GM21447 (cell line): ENCODE results near the gene UBC.
"Not testable (repeated sequence)": the region's sequence is repeated elsewhere in the genome, so short reads cannot be mapped to it uniquely, and the experiment has no call there.

Experiments
- ATAC-seq: cut with Tn5 transposase; IDR thresholded peaks from one replicate; pipeline ENCODE4 v1.9.1; 2021; ENCODE audit not compliant: unreplicated experiment

UBC gene

DNA sequence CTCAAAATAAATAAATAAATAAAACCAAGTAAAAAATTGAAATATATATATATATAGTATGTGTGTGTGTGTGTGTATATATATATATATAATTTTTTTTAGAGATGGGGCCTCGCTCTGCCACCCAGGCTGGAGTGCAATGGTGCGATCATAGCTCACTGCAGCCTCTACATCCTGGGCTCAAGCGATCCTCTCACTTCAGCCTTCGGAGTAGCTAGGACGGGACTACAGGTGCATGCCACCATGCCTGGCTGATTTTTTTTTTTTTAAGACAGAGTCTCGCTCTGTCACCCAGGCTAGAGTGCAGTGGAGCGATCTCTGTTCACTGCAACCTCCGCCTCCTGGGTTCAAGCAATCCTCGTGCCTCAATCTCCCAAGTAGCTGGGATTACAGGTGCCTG is 26.7 kb downstream of the UBC start:
- not testable (repeated sequence) for ATAC-seq

GRCh38 chr12:124884587-124885438 is 29.6 kb downstream of the UBC start:
- peak; percentile 94 for ATAC-seq

DNA sequence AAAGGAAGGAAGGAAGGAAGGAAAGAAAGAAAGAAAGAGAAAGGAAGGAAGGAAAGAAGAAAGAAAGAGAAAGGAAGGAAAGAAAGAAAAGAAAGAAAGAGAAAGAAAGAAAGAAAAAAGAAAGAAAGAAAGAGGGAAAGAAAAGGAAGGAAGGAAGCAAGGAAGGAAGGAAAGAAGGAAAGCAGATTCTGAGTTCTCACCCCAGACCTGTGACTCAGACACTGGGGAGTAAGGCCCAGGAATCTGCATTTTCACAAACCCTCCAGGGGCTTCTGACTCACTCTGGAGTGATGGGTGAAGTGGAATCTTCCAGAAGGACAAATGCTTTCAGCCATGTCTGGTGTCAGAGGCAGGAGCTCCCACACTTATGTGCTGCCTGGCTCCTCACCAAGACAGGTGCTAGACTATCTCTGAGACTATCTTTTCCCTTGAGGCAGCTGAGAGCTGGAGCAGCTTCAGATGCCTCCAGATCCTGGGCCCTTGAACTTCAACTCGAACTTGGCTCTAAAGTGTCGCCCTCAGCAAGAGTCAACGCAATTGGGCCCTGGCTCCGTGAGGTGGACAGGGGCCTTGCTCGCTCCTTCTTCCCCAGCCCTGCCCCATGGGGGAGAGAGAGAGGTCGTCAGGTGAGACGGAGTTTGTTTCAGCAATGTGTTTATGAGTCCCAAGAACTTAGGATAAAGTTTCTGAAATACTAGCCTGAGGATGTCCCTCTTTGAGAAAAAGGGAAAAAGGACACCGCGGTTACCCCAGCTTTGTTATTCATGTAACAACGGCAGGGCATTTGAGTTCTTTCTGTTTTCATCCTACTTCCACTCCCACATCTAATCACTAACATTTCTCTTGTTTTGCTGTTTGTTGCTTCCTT is 31.0 kb downstream of the UBC start:
- no peak for ATAC-seq

GRCh38 chr12:124881123-124881522 is 33.3 kb downstream of the UBC start:
- no peak for ATAC-seq

- not testable (repeated sequence) for ATAC-seq
Observed at GRCh38 chr12:124880335-124880734, 34.1 kb downstream of the UBC start.

GRCh38 chr12:124878795-124879516 is 35.5 kb downstream of the UBC start:
- ATAC-seq = no peak

DNA sequence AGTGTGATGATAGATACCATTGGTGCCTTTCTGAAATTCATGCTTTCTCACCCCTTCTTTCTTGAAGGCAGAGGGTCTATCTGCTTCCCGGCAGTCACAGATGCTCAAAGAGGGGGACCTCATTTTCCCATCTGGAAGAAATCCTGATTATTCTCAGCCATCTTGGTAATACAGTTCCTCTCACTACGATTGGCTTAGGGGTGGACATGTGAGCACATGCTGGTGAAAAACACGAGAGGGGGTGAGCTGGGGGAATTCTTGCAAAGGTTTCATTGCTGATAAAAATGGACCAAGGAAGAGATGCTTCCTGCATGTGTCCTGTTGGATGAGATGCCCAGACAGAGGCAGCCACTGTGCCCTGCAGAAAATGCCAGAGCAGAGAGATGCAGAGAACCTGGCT is 37.0 kb downstream of the UBC start:
- ATAC-seq = no peak

DNA sequence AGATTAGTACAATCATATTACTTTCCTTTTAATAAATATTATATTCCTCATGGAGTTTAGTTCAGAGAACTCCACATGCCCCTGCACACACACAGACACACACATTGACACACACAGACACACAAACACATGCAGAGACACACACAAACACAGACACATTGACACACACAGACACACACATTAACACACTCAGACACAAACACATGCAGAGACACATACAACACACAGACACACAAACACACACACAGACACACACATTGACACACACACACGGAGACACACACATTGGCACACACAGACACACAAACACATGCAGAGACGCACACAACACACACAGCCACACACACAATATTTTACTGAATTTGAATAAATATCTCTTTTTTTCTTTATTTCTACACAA is 38.3 kb downstream of the UBC start:
- ATAC-seq = no peak

DNA sequence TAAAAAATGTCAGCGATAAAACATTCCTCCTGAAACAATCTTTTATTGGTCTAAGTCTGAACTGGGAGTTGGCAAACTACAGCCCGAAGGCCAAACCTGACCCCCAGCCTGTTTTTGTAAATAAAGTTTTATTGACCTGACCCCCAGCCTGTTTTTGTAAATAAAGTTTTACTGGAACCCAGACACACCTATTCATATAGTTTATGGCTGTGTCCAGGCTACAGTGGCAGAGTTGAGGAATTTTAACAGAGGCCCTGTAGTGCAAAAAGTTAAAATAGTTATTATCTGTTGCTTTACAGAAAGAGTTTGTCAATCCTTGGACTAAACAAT is 38.7 kb downstream of the UBC start:
- ATAC-seq = no peak

DNA sequence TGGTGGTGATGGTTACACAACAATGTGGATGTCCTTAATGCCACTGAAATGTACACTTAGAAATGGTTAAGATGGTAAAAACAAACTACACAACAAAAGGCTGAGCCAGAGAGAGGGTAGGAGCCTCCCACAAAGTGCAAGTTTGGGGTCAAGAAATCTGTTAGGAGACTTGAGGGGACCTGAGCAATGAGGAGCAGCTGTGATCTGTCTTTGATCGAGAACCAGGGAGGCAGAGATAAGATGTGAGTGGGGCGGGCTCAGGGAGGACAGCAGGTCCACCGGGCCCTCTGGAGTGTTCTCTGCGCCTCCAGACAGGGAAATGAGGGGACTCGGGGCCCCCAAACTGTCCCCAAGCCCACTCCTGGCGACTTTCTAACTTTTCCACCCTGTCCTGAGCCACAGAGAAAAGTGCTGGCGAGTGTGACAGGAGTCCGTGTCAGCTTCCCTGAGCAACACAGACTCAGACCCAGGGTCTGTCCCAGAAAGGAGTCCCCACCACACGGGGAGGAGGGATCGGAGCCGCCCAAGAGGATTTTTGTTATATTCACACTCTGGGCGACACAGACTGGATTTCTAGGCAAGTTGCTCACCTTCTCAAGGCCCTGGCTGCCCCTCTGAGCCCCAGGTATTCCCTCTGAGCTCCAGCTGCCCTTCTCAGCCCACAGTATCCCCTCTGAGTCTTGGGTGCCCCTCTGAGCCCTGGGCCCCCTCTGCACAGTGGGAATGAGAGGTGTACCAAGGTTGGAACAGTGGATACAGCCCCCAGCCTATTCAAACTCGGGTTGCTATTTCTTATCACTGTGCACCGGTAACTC is 39.3 kb downstream of the UBC start:
- no peak for ATAC-seq

GRCh38 chr12:124874188-124874587 is 40.3 kb downstream of the UBC start:
- ATAC-seq = no peak

DNA sequence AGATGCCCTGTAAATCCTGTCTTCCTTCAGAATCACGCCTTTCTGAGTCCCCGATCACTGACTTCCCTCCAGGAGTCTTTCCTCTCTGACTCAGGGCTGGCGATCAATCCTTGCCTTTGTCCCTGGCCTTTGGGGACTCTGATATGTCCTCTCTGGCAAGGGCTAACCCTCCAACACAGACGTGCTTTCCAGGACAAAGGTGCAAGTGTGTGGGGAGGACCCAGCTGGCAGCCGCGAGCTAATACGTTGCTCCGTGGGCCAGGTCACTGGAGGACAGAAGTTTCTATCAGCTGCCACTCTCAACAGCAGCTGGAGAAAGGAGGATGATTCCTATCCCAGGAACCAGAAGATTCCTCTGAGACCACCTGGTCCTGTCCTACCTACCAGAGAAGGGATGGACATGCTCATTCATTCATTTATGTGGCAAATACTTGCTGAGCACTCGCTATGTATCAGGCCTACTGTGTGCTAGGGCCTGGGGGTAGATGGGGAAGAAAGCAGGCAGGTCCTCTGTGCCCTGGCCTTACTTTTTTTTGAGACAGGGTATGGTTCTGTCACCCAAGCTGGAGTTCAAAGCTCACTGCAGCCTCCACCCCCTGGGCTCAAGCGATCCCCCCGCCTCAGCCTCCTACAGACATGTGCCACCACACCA is 42.3 kb downstream of the UBC start:
- no peak for ATAC-seq

GRCh38 chr12:124871297-124871696 is 43.2 kb downstream of the UBC start:
- ATAC-seq = no peak

DNA sequence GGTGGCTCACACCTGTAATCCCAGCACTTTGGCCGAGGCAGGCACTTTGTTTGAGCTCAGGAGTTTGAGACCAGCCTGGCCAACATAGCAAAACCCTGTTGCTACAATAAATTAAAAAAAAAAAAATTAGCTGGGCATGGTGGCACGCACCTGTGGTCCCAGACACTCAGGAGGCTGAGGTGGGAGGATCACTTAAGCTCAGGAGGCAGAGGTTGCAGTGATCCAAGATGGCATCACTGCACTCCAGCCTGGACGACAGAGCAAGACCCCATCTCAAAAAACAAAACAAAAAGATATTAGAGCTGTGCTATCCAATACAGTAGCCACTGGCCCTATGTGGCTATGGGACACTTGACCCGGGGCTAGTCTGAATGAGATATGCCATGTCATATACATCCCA is 43.9 kb downstream of the UBC start:
- no peak for ATAC-seq

DNA sequence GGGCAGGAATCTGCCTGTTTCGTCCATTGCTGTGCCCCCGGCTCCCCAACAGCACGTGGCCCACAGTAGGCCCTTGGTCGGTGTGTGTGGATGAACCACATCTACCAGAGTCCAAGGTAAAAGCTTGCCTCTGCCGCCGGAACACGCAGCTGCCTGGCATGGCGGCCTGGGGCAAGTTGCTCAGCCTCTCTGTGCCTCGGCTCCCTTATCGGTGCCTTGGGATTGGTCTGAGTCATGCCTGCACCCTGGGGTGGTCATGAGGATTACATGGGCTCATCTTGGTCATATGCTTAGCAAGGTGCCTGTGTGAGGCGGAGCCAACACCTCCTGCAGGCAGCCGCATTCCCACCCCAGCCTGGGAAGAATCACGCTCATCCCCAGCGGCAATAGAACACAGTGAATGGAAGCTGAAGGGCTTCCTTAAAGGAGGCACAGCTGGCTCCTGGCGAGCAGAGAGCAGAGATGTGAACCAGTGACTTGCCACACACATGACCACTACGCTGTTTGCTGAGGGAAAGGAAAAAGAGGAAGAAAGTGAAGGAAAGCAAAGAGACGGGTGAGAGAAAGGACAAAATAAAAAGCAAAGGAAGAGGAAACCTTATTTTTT is 45.3 kb downstream of the UBC start:
- no peak for ATAC-seq

GRCh38 chr12:124868252-124869058 is 46.0 kb downstream of the UBC start:
- no peak for ATAC-seq

GRCh38 chr12:124867401-124867930 is 47.0 kb downstream of the UBC start:
- ATAC-seq = no peak

GRCh38 chr12:124866883-124867400 is 47.5 kb downstream of the UBC start:
- no peak for ATAC-seq
